ENCODE results near the gene PTPRM.

PTPRM gene

GRCh38 chr18:7892556-7892955 is 325.4 kb downstream of the PTPRM start:
- 95 to 96% methylated on average over 6 of the region's 6 CpGs for whole genome bisulfite sequencing, 2 experiments

DNA sequence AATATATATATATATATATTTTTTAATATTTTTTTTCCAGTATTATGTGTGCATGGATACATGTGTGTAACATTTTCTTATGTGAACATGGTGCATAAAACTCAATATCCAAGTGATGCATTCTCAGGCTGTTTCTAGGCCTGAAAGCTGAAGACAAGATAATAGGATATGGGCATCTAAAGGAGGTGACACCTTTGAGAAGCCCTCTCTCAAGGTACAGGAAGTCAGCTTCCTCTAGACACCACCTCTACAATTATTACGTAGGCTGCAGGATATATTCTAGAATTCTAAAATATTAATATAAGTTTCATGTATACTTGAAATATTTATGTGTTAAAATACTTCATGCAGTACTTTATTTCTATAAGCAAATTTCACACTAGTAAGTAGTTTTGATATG is 327.5 kb downstream of the PTPRM start:
- Histone ChIP-seq H3K27me3 (ENCODE audit: control insufficient read depth, insufficient read depth, low read length, poor library complexity, severe bottlenecking) (no peaks in the 10 kb centered on the region), H3K4me1 (ENCODE audit: control insufficient read depth, insufficient read depth, low read length) (peaks cover 16% of the 10 kb centered on the region), H3K36me3 (ENCODE audit: control insufficient read depth, insufficient read depth, low read length) (no peaks in the 10 kb centered on the region), H3K4me3 (ENCODE audit: insufficient read depth, low read depth, low read length) (no peak overlapping the region), H3K9me3 (ENCODE audit: control insufficient read depth, low read length) (no peaks in the 10 kb centered on the region), H3K27ac (ENCODE audit: insufficient read depth, low read depth, low read length, poor library complexity, severe bottlenecking) (no peak overlapping the region)
- WGBS, 2 experiments: no CpG with 5 or more reads among the region's 1 CpG

More at GRCh38 chr18:7892556-7892955, 325.4 kb downstream of the PTPRM start:
- H3K9me3 ChIP-seq (ENCODE audit: control insufficient read depth, low read length): no peaks in the 10 kb centered on the region
- peaks cover 7% of the 10 kb centered on the region for H3K4me1 ChIP-seq (ENCODE audit: control insufficient read depth, insufficient read depth, low read length)
- no peaks in the 10 kb centered on the region for H3K36me3 ChIP-seq (ENCODE audit: control insufficient read depth, insufficient read depth, low read length)
- no peaks in the 10 kb centered on the region for H3K27me3 ChIP-seq (ENCODE audit: control insufficient read depth, insufficient read depth, low read length, poor library complexity, severe bottlenecking)
- H3K27ac ChIP-seq (ENCODE audit: insufficient read depth, low read depth, low read length, poor library complexity, severe bottlenecking): no peak overlapping the region
- H3K4me3 ChIP-seq (ENCODE audit: insufficient read depth, low read depth, low read length): no peak overlapping the region

DNA sequence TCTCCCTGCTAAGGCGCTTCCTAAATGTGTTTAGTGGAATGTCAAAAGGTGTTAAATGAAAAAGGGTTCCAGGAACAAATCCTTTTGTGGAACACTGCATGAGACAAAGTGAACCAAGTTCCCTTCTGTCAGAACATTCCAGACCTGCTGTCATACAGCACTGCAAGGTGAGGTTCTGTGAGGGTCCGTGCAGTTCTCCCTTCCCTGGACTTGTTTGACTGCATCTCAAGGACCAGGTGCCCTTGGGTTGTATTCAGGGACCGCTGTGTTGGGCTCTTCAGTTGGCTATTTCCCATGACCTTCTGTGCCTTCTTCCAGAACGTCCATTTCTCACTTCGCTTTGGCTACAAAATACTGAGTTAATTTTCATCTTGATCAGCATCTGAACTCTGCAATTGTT is 328.2 kb downstream of the PTPRM start:
- H3K4me1 ChIP-seq (ENCODE audit: control insufficient read depth, insufficient read depth, low read length): peaks cover 16% of the 10 kb centered on the region
- 94 to 96% methylated on average over 5 of the region's 5 CpGs for WGBS, 2 experiments
- H3K9me3 ChIP-seq (ENCODE audit: control insufficient read depth, low read length): no peaks in the 10 kb centered on the region
- no peak overlapping the region for H3K4me3 ChIP-seq (ENCODE audit: insufficient read depth, low read depth, low read length)
- H3K27ac ChIP-seq (ENCODE audit: insufficient read depth, low read depth, low read length, poor library complexity, severe bottlenecking): no peak overlapping the region
- no peaks in the 10 kb centered on the region for H3K36me3 ChIP-seq (ENCODE audit: control insufficient read depth, insufficient read depth, low read length)
- no peaks in the 10 kb centered on the region for H3K27me3 ChIP-seq (ENCODE audit: control insufficient read depth, insufficient read depth, low read length, poor library complexity, severe bottlenecking)

DNA sequence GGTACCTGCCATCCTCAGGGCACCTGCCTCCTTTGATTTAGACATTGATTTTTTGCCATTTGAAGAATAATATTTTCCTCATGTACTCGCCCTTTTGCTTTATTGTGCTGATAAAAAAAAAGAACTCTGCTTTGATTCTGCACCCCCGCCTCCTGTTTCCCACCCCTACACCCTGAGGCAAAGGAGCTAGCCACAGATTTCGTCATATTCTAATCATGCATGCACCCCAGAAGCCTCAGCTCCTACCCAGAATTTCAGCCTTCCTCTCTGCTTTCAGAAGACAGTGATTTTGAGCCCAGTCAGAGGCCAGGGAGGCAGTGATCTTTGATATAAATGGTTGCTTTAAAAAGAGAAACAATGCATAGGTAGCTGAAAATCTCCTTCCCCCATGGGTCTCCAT is 329.0 kb downstream of the PTPRM start:
- no peaks in the 10 kb centered on the region for H3K9me3 ChIP-seq (ENCODE audit: control insufficient read depth, low read length)
- no peak overlapping the region for H3K27ac ChIP-seq (ENCODE audit: insufficient read depth, low read depth, low read length, poor library complexity, severe bottlenecking)
- H3K4me1 ChIP-seq (ENCODE audit: control insufficient read depth, insufficient read depth, low read length): peaks cover 16% of the 10 kb centered on the region
- H3K27me3 ChIP-seq (ENCODE audit: control insufficient read depth, insufficient read depth, low read length, poor library complexity, severe bottlenecking): no peaks in the 10 kb centered on the region
- H3K4me3 ChIP-seq (ENCODE audit: insufficient read depth, low read depth, low read length): no peak overlapping the region
- 90 to 95% methylated on average over 3 of the region's 3 CpGs for WGBS, 2 experiments
- no peaks in the 10 kb centered on the region for H3K36me3 ChIP-seq (ENCODE audit: control insufficient read depth, insufficient read depth, low read length)

GRCh38 chr18:7896805-7897518 is 329.8 kb downstream of the PTPRM start:
- Histone ChIP-seq H3K27ac (ENCODE audit: insufficient read depth, low read depth, low read length, poor library complexity, severe bottlenecking) (no peak overlapping the region), H3K27me3 (ENCODE audit: control insufficient read depth, insufficient read depth, low read length, poor library complexity, severe bottlenecking) (no peaks in the 10 kb centered on the region), H3K36me3 (ENCODE audit: control insufficient read depth, insufficient read depth, low read length) (no peaks in the 10 kb centered on the region), H3K9me3 (ENCODE audit: control insufficient read depth, low read length) (no peaks in the 10 kb centered on the region), H3K4me3 (ENCODE audit: insufficient read depth, low read depth, low read length) (no peak overlapping the region), H3K4me1 (ENCODE audit: control insufficient read depth, insufficient read depth, low read length) (peaks cover 16% of the 10 kb centered on the region)
- 89 to 90% methylated on average over 6 of the region's 6 CpGs for WGBS, 2 experiments

DNA sequence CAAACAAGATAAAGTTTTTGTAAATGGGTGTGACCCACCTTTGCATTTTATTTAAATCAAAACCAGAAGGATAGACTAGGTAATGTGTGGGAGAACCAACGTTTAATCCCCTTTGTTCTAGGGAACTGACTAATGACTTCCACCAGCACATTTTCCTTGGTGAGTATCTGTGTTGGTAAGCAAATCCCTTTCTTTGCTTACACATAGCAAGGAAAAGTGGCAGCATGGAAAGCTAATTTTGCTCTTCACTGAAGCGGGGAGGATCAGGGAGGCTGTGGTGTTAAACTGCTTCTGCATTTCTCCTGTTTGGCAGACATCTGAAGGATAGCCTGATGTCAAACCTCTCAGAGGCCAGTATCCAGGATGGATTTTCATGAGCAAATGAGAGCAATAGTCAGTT is 331.1 kb downstream of the PTPRM start:
- 39 to 54% methylated on average over 2 of the region's 2 CpGs for WGBS, 2 experiments
- H3K9me3 ChIP-seq (ENCODE audit: control insufficient read depth, low read length): no peaks in the 10 kb centered on the region
- H3K4me3 ChIP-seq (ENCODE audit: insufficient read depth, low read depth, low read length): no peak overlapping the region
- H3K27ac ChIP-seq (ENCODE audit: insufficient read depth, low read depth, low read length, poor library complexity, severe bottlenecking): no peak overlapping the region
- peaks cover 16% of the 10 kb centered on the region for H3K4me1 ChIP-seq (ENCODE audit: control insufficient read depth, insufficient read depth, low read length)
- no peaks in the 10 kb centered on the region for H3K36me3 ChIP-seq (ENCODE audit: control insufficient read depth, insufficient read depth, low read length)
- no peaks in the 10 kb centered on the region for H3K27me3 ChIP-seq (ENCODE audit: control insufficient read depth, insufficient read depth, low read length, poor library complexity, severe bottlenecking)

- no peak overlapping the region for H3K4me3 ChIP-seq (ENCODE audit: insufficient read depth, low read depth, low read length)
- H3K4me1 ChIP-seq (ENCODE audit: control insufficient read depth, insufficient read depth, low read length): peaks cover 16% of the 10 kb centered on the region
- no peaks in the 10 kb centered on the region for H3K9me3 ChIP-seq (ENCODE audit: control insufficient read depth, low read length)
- no peaks in the 10 kb centered on the region for H3K36me3 ChIP-seq (ENCODE audit: control insufficient read depth, insufficient read depth, low read length)
- H3K27me3 ChIP-seq (ENCODE audit: control insufficient read depth, insufficient read depth, low read length, poor library complexity, severe bottlenecking): no peaks in the 10 kb centered on the region
- WGBS, 2 experiments: 92 to 94% methylated on average over 5 of the region's 5 CpGs
- H3K27ac ChIP-seq (ENCODE audit: insufficient read depth, low read depth, low read length, poor library complexity, severe bottlenecking): no peak overlapping the region
Observed at GRCh38 chr18:7899078-7899477, 332.0 kb downstream of the PTPRM start.

DNA sequence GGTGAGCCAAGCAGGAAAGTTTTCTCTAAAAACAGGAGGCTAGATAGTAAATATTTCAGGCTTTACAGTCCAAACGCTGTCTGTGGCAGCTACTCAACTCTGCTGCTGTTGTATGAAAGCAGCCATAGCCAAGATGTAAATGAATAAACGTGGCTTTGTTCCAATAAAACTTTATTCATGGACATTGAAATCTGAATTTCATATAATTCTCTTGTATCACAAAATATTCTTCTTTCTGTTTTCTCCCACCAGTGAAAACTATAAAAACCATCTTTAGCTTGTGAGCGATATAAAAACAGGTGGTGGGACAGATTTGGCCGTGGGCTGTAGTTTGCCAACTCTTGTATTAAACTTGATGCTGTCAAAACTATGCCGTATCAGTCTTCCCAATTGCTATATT is 333.0 kb downstream of the PTPRM start:
- H3K27ac ChIP-seq (ENCODE audit: insufficient read depth, low read depth, low read length, poor library complexity, severe bottlenecking): no peak overlapping the region
- no peaks in the 10 kb centered on the region for H3K9me3 ChIP-seq (ENCODE audit: control insufficient read depth, low read length)
- H3K4me3 ChIP-seq (ENCODE audit: insufficient read depth, low read depth, low read length): no peak overlapping the region
- 98% methylated on average over 3 to 5 of the region's 5 CpGs for WGBS, 2 experiments
- H3K36me3 ChIP-seq (ENCODE audit: control insufficient read depth, insufficient read depth, low read length): no peaks in the 10 kb centered on the region
- peaks cover 16% of the 10 kb centered on the region for H3K4me1 ChIP-seq (ENCODE audit: control insufficient read depth, insufficient read depth, low read length)
- no peaks in the 10 kb centered on the region for H3K27me3 ChIP-seq (ENCODE audit: control insufficient read depth, insufficient read depth, low read length, poor library complexity, severe bottlenecking)

GRCh38 chr18:7901657-7902056 is 334.5 kb downstream of the PTPRM start:
- no peaks in the 10 kb centered on the region for H3K27me3 ChIP-seq (ENCODE audit: control insufficient read depth, insufficient read depth, low read length, poor library complexity, severe bottlenecking)
- H3K9me3 ChIP-seq (ENCODE audit: control insufficient read depth, low read length): no peaks in the 10 kb centered on the region
- H3K27ac ChIP-seq (ENCODE audit: insufficient read depth, low read depth, low read length, poor library complexity, severe bottlenecking): no peak overlapping the region
- peaks cover 15% of the 10 kb centered on the region for H3K4me1 ChIP-seq (ENCODE audit: control insufficient read depth, insufficient read depth, low read length)
- WGBS, 2 experiments: no CpG with 5 or more reads among the region's 1 CpG
- H3K36me3 ChIP-seq (ENCODE audit: control insufficient read depth, insufficient read depth, low read length): no peaks in the 10 kb centered on the region
- no peak overlapping the region for H3K4me3 ChIP-seq (ENCODE audit: insufficient read depth, low read depth, low read length)

DNA sequence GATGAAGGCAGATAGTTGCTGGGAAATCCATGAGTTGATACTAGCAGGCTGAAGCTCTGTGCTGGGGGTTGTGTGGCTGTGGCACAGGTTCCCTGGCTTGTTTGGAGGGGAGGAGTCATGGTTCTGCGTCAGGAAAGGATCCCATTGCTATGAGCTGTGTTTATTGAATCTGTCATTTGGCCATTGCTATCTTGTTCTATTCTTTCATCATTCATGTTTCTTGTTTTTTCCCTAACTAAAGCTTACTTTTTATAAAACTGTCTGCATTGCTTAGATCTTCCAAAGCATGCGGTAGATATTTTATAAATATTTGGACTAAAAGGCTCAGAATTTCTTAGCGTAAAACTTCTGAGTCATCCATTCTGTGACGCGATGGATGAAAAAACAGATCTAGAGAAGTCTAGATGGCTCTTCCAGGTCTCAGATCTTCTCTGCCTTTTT is 335.3 kb downstream of the PTPRM start:
- WGBS, 2 experiments: 92 to 93% methylated on average over 5 of the region's 5 CpGs

More for the DNA sequence above, 335.3 kb downstream of the PTPRM start:
- Histone ChIP-seq H3K4me1 (ENCODE audit: control insufficient read depth, insufficient read depth, low read length) (peaks cover 8% of the 10 kb centered on the region), H3K9me3 (ENCODE audit: control insufficient read depth, low read length) (no peaks in the 10 kb centered on the region), H3K4me3 (ENCODE audit: insufficient read depth, low read depth, low read length) (no peak overlapping the region), H3K27me3 (ENCODE audit: control insufficient read depth, insufficient read depth, low read length, poor library complexity, severe bottlenecking) (no peaks in the 10 kb centered on the region), H3K27ac (ENCODE audit: insufficient read depth, low read depth, low read length, poor library complexity, severe bottlenecking) (no peak overlapping the region), H3K36me3 (ENCODE audit: control insufficient read depth, insufficient read depth, low read length) (no peaks in the 10 kb centered on the region)

All from ectodermal cell (in vitro differentiated cells).